ENCODE results near the gene PFKFB4.

DNA sequence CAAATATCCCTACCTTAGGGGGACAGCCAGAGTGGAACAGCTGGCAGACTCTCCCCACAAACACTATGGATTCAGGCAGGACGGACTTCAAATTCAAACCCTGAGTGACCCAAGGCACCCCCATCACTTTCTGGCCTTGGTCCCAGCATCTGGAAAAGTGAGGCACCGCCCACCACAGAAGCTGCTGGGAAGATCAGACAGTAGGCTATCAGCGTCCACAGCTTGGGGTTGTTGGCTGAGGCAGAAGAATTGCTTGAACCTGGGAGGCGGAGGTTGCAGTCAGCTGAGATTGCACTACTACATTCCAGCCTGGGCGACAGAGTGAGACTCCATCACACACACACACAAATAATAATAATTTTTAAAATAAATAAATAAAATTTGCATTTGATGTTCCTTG lies 8.5 kb downstream of the PFKFB4 start:
- TF ChIP-seq ZNF274 (IDR thresholded peaks at IDR 0.05; ENCODE audit: low read depth, low read length) (no peak), SUZ12 (IDR thresholded peaks at IDR 0.05; ENCODE audit: extremely low read depth, insufficient read depth, insufficient read length) (no peak), YY1 (IDR thresholded peaks at IDR 0.05; ENCODE audit: insufficient read depth, insufficient read length) (no peak)

Measured in NT2/D1 (cell line).